K562 (cell line): Measurements from ENCODE around the gene BTG2. TPM values are rescaled to one million over a fixed set of nuclear protein-coding genes. Genes with fewer than 3 reads are reported as not detected.

Experiments used
- ATAC-seq: fragments of 200-7000 bp; cut with Tn5 transposase; 3 replicates; pipeline ENCODE4 v1.9.1; 2020; ENCODE audit warnings: moderate library complexity
- BruUV-seq: library from RNA; stranded (reverse); fragments of 400-500 nt; replicated peaks from 2 replicates; lab custom pipeline; 2021; lab: Mats Ljungman, UMichigan
- CTCF ChIA-PET: fragments of 300-600 bp; formaldehyde crosslinking; extraction: SDS; loops from one replicate; lab custom pipeline; 2021; ENCODE audit warnings: low intra/inter-chr PET ratio; lab: Yijun Ruan, JAX
- POLR2A ChIA-PET: fragments of 300-600, 350-650 bp; sonication (Branson Sonifier 250); formaldehyde crosslinking; extraction: SDS; loops from one replicate; lab custom pipeline; 2021; ENCODE audit warnings: antibody characterized with exemption, inconsistent platforms; lab: Yijun Ruan, JAX
- DNase-seq, 4 experiments: peaks; one replicate each; pipeline versions ENCODE4 v3.0.0 to v3.0.0-alpha.2; 2011 to 2018; ENCODE audit warnings: low spot score in 3 of 4, mixed read lengths in 3 of 4; ENCODE audit errors: extremely low read depth in 1 of 4
- FAIRE-seq: peaks from 2 replicates; lab custom pipeline; 2011; peaks lifted over from hg19 to GRCh38; lab: Jason Lieb, UNC
- H2AFZ ChIP-seq: 2 replicates; pipeline ENCODE4 v1.6.0; 2011; ENCODE audit warnings: low read depth, low read length, control low read depth, inconsistent platforms
- H3K27ac ChIP-seq: fragments of 200-600 bp; 3 replicates; pipeline ENCODE4 v1.8.0; 2011; ENCODE audit warnings: low read depth, mild to moderate bottlenecking, control low read depth, inconsistent platforms, low read length, moderate library complexity, mixed read lengths; ENCODE audit errors: extremely low read depth
- H3K27me3 ChIP-seq, 2 experiments: fragments of 300-600 bp in 1 of 2; 2 replicates in 1 of 2; 3 replicates in 1 of 2; pipeline versions ENCODE4 v1.6.0 to v1.8.0; 2011; ENCODE audit warnings: inconsistent platforms in 2 of 2, low read length in 2 of 2, mild to moderate bottlenecking in 1 of 2, mixed read lengths in 1 of 2, moderate library complexity in 1 of 2; ENCODE audit not compliant: control insufficient read depth in 2 of 2, insufficient read depth in 2 of 2
- H3K36me3 ChIP-seq: fragments of 300-600 bp; 3 replicates; pipeline ENCODE4 v1.8.0; 2011; ENCODE audit warnings: mild to moderate bottlenecking, low read length, inconsistent platforms; ENCODE audit not compliant: control insufficient read depth, insufficient read depth
- H3K4me1 ChIP-seq, 2 experiments: fragments of 200-600 bp in 1 of 2; replicated peaks in 1 of 2; 2 replicates in 1 of 2; 3 replicates in 1 of 2; pipeline versions ENCODE4 v1.5.1 to v1.8.0; 2011; ENCODE audit warnings: inconsistent platforms in 2 of 2, low read length in 2 of 2, mild to moderate bottlenecking in 1 of 2, mixed read lengths in 1 of 2, moderate library complexity in 1 of 2; ENCODE audit not compliant: control insufficient read depth in 2 of 2, insufficient read depth in 2 of 2
- H3K4me2 ChIP-seq: 2 replicates; pipeline ENCODE4 v1.6.1; 2011; ENCODE audit warnings: low read length, control low read depth, inconsistent platforms, mixed read lengths; ENCODE audit not compliant: insufficient read depth
- H3K4me3 ChIP-seq: fragments of 200-600 bp; sonication (generic), shearing (Covaris generic); 2 replicates; pipeline ENCODE4 v1.5.1; 2016; ENCODE audit warnings: control low read depth, inconsistent platforms
- H3K79me2 ChIP-seq: fragments of 200-600 bp; 3 replicates; pipeline ENCODE4 v1.8.0; 2011; ENCODE audit warnings: low read length, inconsistent platforms; ENCODE audit not compliant: control insufficient read depth, insufficient read depth
- H3K9ac ChIP-seq, 2 experiments: 2 replicates each; pipeline versions ENCODE4 v1.6.0 to v1.6.1; 2011; ENCODE audit warnings: low read depth in 2 of 2, low read length in 2 of 2, control low read depth in 1 of 2, inconsistent platforms in 1 of 2, mild to moderate bottlenecking in 1 of 2, mixed read lengths in 1 of 2; ENCODE audit not compliant: insufficient read depth in 1 of 2
- H3K9me1 ChIP-seq: one replicate; pipeline ENCODE4 v1.6.0; 2011; ENCODE audit warnings: inconsistent platforms, mild to moderate bottlenecking, low read length, moderate library complexity; ENCODE audit not compliant: control insufficient read depth, insufficient read depth
- H3K9me3 ChIP-seq: replicated peaks from 2 replicates; pipeline ENCODE4 v1.5.1; 2011; ENCODE audit warnings: low read depth, low read length, inconsistent platforms; ENCODE audit not compliant: control insufficient read depth, insufficient read depth
- H4K20me1 ChIP-seq: replicated peaks from 2 replicates; pipeline ENCODE4 v1.6.1; 2011; ENCODE audit warnings: low read length, inconsistent platforms, mixed read lengths; ENCODE audit not compliant: control insufficient read depth, insufficient read depth
- C11orf30 ChIP-seq: fragments of 450-650 bp; IDR thresholded peaks from 2 replicates; pipeline ENCODE4 v1.6.1; 2016; ENCODE audit warnings: low read depth, mild to moderate bottlenecking
- DLX4 ChIP-seq: fragments of 250-450 bp; sonication (Bioruptor Pico); IDR thresholded peaks from 2 replicates; pipeline ENCODE4 v1.6.1; 2021; ENCODE audit warnings: mild to moderate bottlenecking
- KAT8 ChIP-seq: fragments of 450-650 bp; IDR thresholded peaks from 2 replicates; pipeline ENCODE4 v1.6.1; 2016; ENCODE audit warnings: low read depth, mild to moderate bottlenecking
- L3MBTL2 ChIP-seq: fragments of 450-650 bp; IDR thresholded peaks from 2 replicates; pipeline ENCODE4 v1.6.1; 2016; ENCODE audit warnings: mild to moderate bottlenecking, moderate library complexity
- MAFG ChIP-seq: fragments of 450-650 bp; conservative IDR thresholded peaks from 2 replicates; pipeline ENCODE4 v1.6.1; 2016; ENCODE audit warnings: missing genetic modification characterization, missing compliant biosample characterization
- MIER1 ChIP-seq: fragments of 450-650 bp; IDR thresholded peaks from 2 replicates; pipeline ENCODE4 v1.6.1; 2016; ENCODE audit warnings: antibody characterized with exemption, mild to moderate bottlenecking, low read depth
- NFE2 ChIP-seq: IDR thresholded peaks from 2 replicates; pipeline ENCODE4 v1.6.1; 2014; ENCODE audit warnings: antibody characterized with exemption, low read depth
- NFE2L1 ChIP-seq: fragments of 450-650 bp; IDR thresholded peaks from 2 replicates; pipeline ENCODE4 v1.6.1; 2016; ENCODE audit warnings: missing genetic modification characterization, low read depth, mild to moderate bottlenecking, missing compliant biosample characterization, moderate library complexity, borderline replicate concordance
- NFIC ChIP-seq: fragments of 450-650 bp; IDR thresholded peaks from 2 replicates; pipeline ENCODE4 v1.6.1; 2017; ENCODE audit warnings: mild to moderate bottlenecking, inconsistent platforms
- RAD21 ChIP-seq, 2 experiments: fragments of 250-450 bp in 1 of 2; fragments of 450-650 bp in 1 of 2; sonication (Bioruptor Pico) in 1 of 2; formaldehyde crosslinking in 1 of 2; IDR thresholded peaks in 1 of 2; conservative IDR thresholded peaks in 1 of 2; 2 replicates each; pipeline versions ENCODE4 v1.4.0 to v1.8.0; 2020 to 2022; ENCODE audit warnings: mild to moderate bottlenecking in 2 of 2, moderate library complexity in 1 of 2
- RFX1 ChIP-seq: fragments of 450-650 bp; IDR thresholded peaks from 2 replicates; pipeline ENCODE4 v1.6.1; 2016; ENCODE audit warnings: mild to moderate bottlenecking, moderate library complexity
- SLC30A9 ChIP-seq: fragments of 250-450 bp; sonication (Bioruptor Pico); IDR thresholded peaks from 2 replicates; pipeline ENCODE4 v1.8.0; 2022; ENCODE audit warnings: mild to moderate bottlenecking, moderate library complexity
- SMAD4 ChIP-seq: fragments of 250-450 bp; sonication (Bioruptor Pico); conservative IDR thresholded peaks from 2 replicates; pipeline ENCODE4 v1.8.0; 2021; ENCODE audit warnings: inconsistent platforms, mild to moderate bottlenecking, moderate library complexity
- SMARCA4 ChIP-seq: fragments of 450-650 bp; IDR thresholded peaks from 2 replicates; pipeline ENCODE4 v1.6.1; 2016
- SNRNP70 ChIP-seq: fragments of 200-400 bp; formaldehyde crosslinking; optimal IDR thresholded peaks from 2 replicates; pipeline ENCODE3; 2017; ENCODE audit warnings: low read depth, low read length
- XRCC5 ChIP-seq: fragments of 200-400 bp; formaldehyde crosslinking; IDR thresholded peaks from 2 replicates; pipeline ENCODE4 v1.6.1; 2017; ENCODE audit warnings: low read depth, mild to moderate bottlenecking, low read length
- ZBTB12 ChIP-seq: fragments of 250-450 bp; sonication (Bioruptor Pico); IDR thresholded peaks from 2 replicates; pipeline ENCODE4 v1.4.0; 2020
- ZBTB26 ChIP-seq: fragments of 450-650 bp; formaldehyde crosslinking; IDR thresholded peaks from 2 replicates; pipeline ENCODE4 v1.4.0; 2022; ENCODE audit warnings: missing genetic modification characterization
- ZBTB9 ChIP-seq: fragments of 450-650 bp; formaldehyde crosslinking; IDR thresholded peaks from 2 replicates; pipeline ENCODE4 v1.4.0; 2020; ENCODE audit warnings: mild to moderate bottlenecking, moderate library complexity
- ZFP30 ChIP-seq: fragments of 250-450 bp; sonication (Bioruptor Pico); IDR thresholded peaks from 2 replicates; pipeline ENCODE4 v1.8.0; 2022; ENCODE audit warnings: moderate library complexity, mild to moderate bottlenecking, inconsistent platforms, borderline replicate concordance
- WGBS: fragments of 100-300 bp; shearing (Covaris generic); methylation state at CpG from one replicate; pipeline ENCODE4 v1.1.6; 2016; ENCODE audit warnings: low coverage, mixed read lengths; ENCODE audit not compliant: insufficient coverage; ENCODE audit errors: missing lambda C conversion rate; 5-methylcytosine and 5-hydroxymethylcytosine counted together
- in situ Hi-C: fragments of 300-500 bp; cut with MboI; formaldehyde crosslinking; loops from 4 replicates; pipeline ENCODE4 v1.15.0; 2018; ENCODE audit warnings: inconsistent platforms, mixed read lengths
- intact Hi-C: fragments of 100-400 bp; cut with micrococcal nuclease; formaldehyde crosslinking; loops from 2 replicates; pipeline ENCODE4 v1.14.2; 2022
- polyA plus RNA-seq, 8 experiments: library from polyadenylated mRNA; depleted of rRNA in 4 of 8; stranded (reverse) in 5 of 8; unstranded in 3 of 8; fragments of >200 nt; fragmentation: Nextera tagmentation in 2 of 8; fragmentation: Illumina TruSeq in 1 of 8; extraction: Ambion mirVana in 2 of 8; extraction: Trizol in 1 of 8; gene quantifications; 2 replicates each; pipeline versions ENCODE4 v1.2.1 to v1.2.3, GENCODE V29; 2011 to 2014; ENCODE audit warnings: inconsistent platforms in 1 of 8, missing spikeins in 1 of 8
- total RNA-seq, 7 experiments: library from RNA; depleted of rRNA in 6 of 7; stranded (reverse); fragments of >200 nt in 6 of 7; fragmentation: Illumina TruSeq in 2 of 7; extraction: Trizol in 2 of 7; gene quantifications; 2 replicates each; pipeline versions ENCODE4 v1.2.1 to v1.2.3, GENCODE V29; 2011 to 2021; ENCODE audit warnings: low replicate concordance in 1 of 7

Gene BTG2
- total and polyA plus RNA-seq, 9 of the 15 experiments (the other 6 are each of a cell fraction or from before 2014, with no cell fraction given) = 2.3 to 41.9 (median 8.7) TPM

- Histone ChIP-seq H3K4me1 (peaks cover 17% of the 10 kb centered on the region in 2 experiments; a peak in 4 of 5 replicates), H3K9me3 (no peaks in the 10 kb centered on the region), H3K79me2 (no peaks in the 10 kb centered on the region), H3K36me3 (no peaks in the 10 kb centered on the region), H3K4me3 (no peak overlapping the region), H3K27me3 (peaks cover 14 to 31% of the 10 kb centered on the region in 2 experiments; a peak in 4 of 5 replicates), H2AFZ (no peak overlapping the region), H3K4me2 (no peak overlapping the region), H3K9ac (no peak overlapping the region), H4K20me1 (no peaks in the 10 kb centered on the region), H3K27ac (no peak overlapping the region), H3K9me1 (no peaks in the 10 kb centered on the region)
- ATAC-seq (no peak), FAIRE-seq (no peak), DNase-seq (no peak)
- no TSS peak for BruUV-seq
- intact Hi-C loops (loop anchor here (10.0 kb wide), 1 partner anchor 296 kb away; no protein-coding TSS in a partner anchor), in situ Hi-C loops (loop anchor here (5.0 kb wide), 1 partner anchor 299 kb away; no protein-coding TSS in a partner anchor)
- ChIA-PET CTCF (interaction anchor here (0.6 kb wide), 1 partner anchor 128 kb away, joined by 3 read pairs; no protein-coding TSS in a partner anchor), POLR2A (interaction anchor here (1.9 kb wide), 1 partner anchor 53 kb away, joined by 4 read pairs; no protein-coding TSS in a partner anchor)
- 0% methylated on average over 1 of the region's 1 CpG for WGBS
- TF ChIP-seq SMARCA4 (no peak), ZFP30 (CRISPR knock-in tag) (no peak), MIER1 (no peak), ZBTB12 (CRISPR knock-in tag) (no peak), DLX4 (CRISPR knock-in tag) (no peak), SLC30A9 (CRISPR knock-in tag) (no peak), NFIC (no peak), NFE2L1 (tag) (peak; percentile 53; the same call in 1 of the 2 replicates), NFE2 (peak; percentile 61), KAT8 (no peak), C11orf30 (peak; percentile 86), SMAD4 (CRISPR knock-in tag) (no peak), MAFG (peak; percentile 88), RFX1 (no peak), RAD21 (CRISPR knock-in tag; conservative IDR thresholded peaks at IDR 0.05 in 1 of 2, IDR thresholded peaks at IDR 0.05 in 1 of 2) (no peak), ZBTB9 (CRISPR knock-in tag) (no peak), XRCC5 (no peak), ZBTB26 (CRISPR knock-in tag) (no peak), L3MBTL2 (no peak), SNRNP70 (no peak)
These were observed 25.9 kb downstream of the BTG2 start for GRCh38 chr1:203331224-203331623.
